Keratinocyte (primary cell): ENCODE measurements around the gene ST6GALNAC5. TPM values are rescaled to one million over a fixed set of nuclear protein-coding genes. Genes with fewer than 3 reads are reported as not detected.

Experiments
- DNase-seq: peaks from one replicate; pipeline ENCODE4 v3.0.0-alpha.2; 2011; ENCODE audit warnings: low read depth, missing footprints, low spot score
- FAIRE-seq: peaks from 2 replicates; lab custom pipeline; 2011; peaks lifted over from hg19 to GRCh38; lab: Jason Lieb, UNC
- H2AFZ ChIP-seq: 2 replicates; pipeline ENCODE4 v1.6.0; 2012; ENCODE audit warnings: low read length, control low read depth, inconsistent platforms; ENCODE audit not compliant: control insufficient read depth
- H3K27ac ChIP-seq: 2 replicates; pipeline ENCODE4 v1.5.1; 2011; ENCODE audit warnings: low read length; ENCODE audit not compliant: control insufficient read depth, insufficient read depth
- H3K27me3 ChIP-seq: 3 replicates; pipeline ENCODE4 v1.6.0; 2011; ENCODE audit warnings: low read length; ENCODE audit not compliant: control insufficient read depth, insufficient read depth; ENCODE audit errors: extremely low read depth
- H3K36me3 ChIP-seq, 2 experiments: 2 replicates in 1 of 2; 3 replicates in 1 of 2; pipeline ENCODE4 v1.5.1; 2011; ENCODE audit warnings: low read length in 2 of 2, mild to moderate bottlenecking in 1 of 2; ENCODE audit not compliant: control insufficient read depth in 2 of 2, insufficient read depth in 2 of 2; ENCODE audit errors: extremely low read depth in 1 of 2
- H3K4me1 ChIP-seq: 3 replicates; pipeline ENCODE4 v1.5.1; 2011; ENCODE audit warnings: low read length; ENCODE audit not compliant: control insufficient read depth, insufficient read depth; ENCODE audit errors: extremely low read depth
- H3K4me2 ChIP-seq: 3 replicates; pipeline ENCODE4 v1.6.0; 2011; ENCODE audit warnings: low read depth, low read length; ENCODE audit not compliant: control insufficient read depth, insufficient read depth; ENCODE audit errors: extremely low read depth
- H3K4me3 ChIP-seq, 3 experiments: fragments of 200-600 bp in 1 of 3; sonication (generic) in 1 of 3; 2 replicates in 2 of 3; 3 replicates in 1 of 3; pipeline ENCODE4 v1.5.1; 2011 to 2016; ENCODE audit warnings: low read length in 3 of 3, mild to moderate bottlenecking in 3 of 3, control low read depth in 2 of 3, inconsistent platforms in 1 of 3, low read depth in 1 of 3, mixed read lengths in 1 of 3, mixed run types in 1 of 3, moderate library complexity in 1 of 3; ENCODE audit not compliant: control insufficient read depth in 2 of 3, insufficient read depth in 2 of 3; ENCODE audit errors: extremely low read depth in 1 of 3
- H3K79me2 ChIP-seq: 2 replicates; pipeline ENCODE4 v1.6.0; 2012; ENCODE audit warnings: low read length; ENCODE audit not compliant: control insufficient read depth, insufficient read depth
- H3K9ac ChIP-seq: 3 replicates; pipeline ENCODE4 v1.6.0; 2011; ENCODE audit warnings: low read length; ENCODE audit not compliant: control insufficient read depth, insufficient read depth; ENCODE audit errors: extremely low read depth
- H3K9me1 ChIP-seq: 3 replicates; pipeline ENCODE4 v1.6.0; 2011; ENCODE audit warnings: low read length; ENCODE audit not compliant: control insufficient read depth, insufficient read depth; ENCODE audit errors: extremely low read depth
- H3K9me3 ChIP-seq: 2 replicates; pipeline ENCODE4 v1.5.1; 2012; ENCODE audit warnings: low read depth, low read length; ENCODE audit not compliant: control insufficient read depth
- H4K20me1 ChIP-seq: 3 replicates; pipeline ENCODE4 v1.6.0; 2011; ENCODE audit warnings: low read length; ENCODE audit not compliant: control insufficient read depth, insufficient read depth; ENCODE audit errors: extremely low read depth
- CTCF ChIP-seq, 3 experiments: IDR thresholded peaks in 1 of 3; conservative IDR thresholded peaks in 1 of 3; optimal IDR thresholded peaks in 1 of 3; 2 replicates in 2 of 3; 3 replicates in 1 of 3; pipeline versions ENCODE3 to v1.5.1; 2011; ENCODE audit warnings: low read length in 3 of 3, mild to moderate bottlenecking in 3 of 3, moderate library complexity in 2 of 3, control low read depth in 1 of 3, inconsistent platforms in 1 of 3; ENCODE audit not compliant: insufficient read depth in 2 of 3; ENCODE audit errors: extremely low read depth in 1 of 3
- EZH2 ChIP-seq: IDR thresholded peaks from one replicate; pipeline ENCODE4 v1.6.1; 2012; ENCODE audit warnings: inconsistent platforms, mild to moderate bottlenecking, low read length, moderate library complexity
- dilution Hi-C: fragments of 300-500 bp; cut with MboI; formaldehyde crosslinking; loops from one replicate; pipeline ENCODE4 v1.7.0; 2020; ENCODE audit warnings: low sequenced_read_pairs; ENCODE audit not compliant: extremely low pct_ligation_motif_present
- polyA plus RNA-seq, 5 experiments: library from polyadenylated mRNA; depleted of rRNA in 3 of 5; stranded (reverse) in 3 of 5; stranded (forward) in 1 of 5; unstranded in 1 of 5; fragments of >200 nt; gene quantifications; 1 replicate in 1 of 5; 2 replicates in 3 of 5; 3 replicates in 1 of 5; pipeline versions ENCODE4 v1.2.1 to v1.2.3, GENCODE V29; 2011 to 2012; ENCODE audit warnings: missing spikeins in 2 of 5, low read depth in 1 of 5, low replicate concordance in 1 of 5

The ST6GALNAC5 gene
- polyA plus RNA-seq, 1 donor (not counting 4 experiments of a cell fraction or from before 2014, with no cell fraction given): 12.8 TPM

GRCh38 chr1:76957961-76958360, 90.7 kb downstream of the ST6GALNAC5 start:
- Histone ChIP-seq H2AFZ (no peak overlapping the region), H3K79me2 (no peaks in the 10 kb centered on the region), H3K27me3 (no peaks in the 10 kb centered on the region), H3K4me2 (no peak overlapping the region), H3K27ac (no peak overlapping the region), H3K9me3 (no peaks in the 10 kb centered on the region), H3K9me1 (no peaks in the 10 kb centered on the region), H3K36me3 (no peaks in the 10 kb centered on the region), H3K9ac (no peak overlapping the region), H4K20me1 (no peaks in the 10 kb centered on the region), H3K4me1 (peaks cover 2% of the 10 kb centered on the region), H3K4me3 (no peak overlapping the region)
- dilution Hi-C loops: no loop called here
- FAIRE-seq: no peak
- no peak for DNase-seq
- no peak for TF ChIP-seq CTCF (optimal IDR thresholded peaks at IDR 0.05 in 1 of 3, IDR thresholded peaks at IDR 0.05 in 1 of 3, conservative IDR thresholded peaks at IDR 0.05 in 1 of 3; ENCODE audit: extremely low read depth in 1 of 3, insufficient read depth in 2 of 3, low read length in 3 of 3)

DNA sequence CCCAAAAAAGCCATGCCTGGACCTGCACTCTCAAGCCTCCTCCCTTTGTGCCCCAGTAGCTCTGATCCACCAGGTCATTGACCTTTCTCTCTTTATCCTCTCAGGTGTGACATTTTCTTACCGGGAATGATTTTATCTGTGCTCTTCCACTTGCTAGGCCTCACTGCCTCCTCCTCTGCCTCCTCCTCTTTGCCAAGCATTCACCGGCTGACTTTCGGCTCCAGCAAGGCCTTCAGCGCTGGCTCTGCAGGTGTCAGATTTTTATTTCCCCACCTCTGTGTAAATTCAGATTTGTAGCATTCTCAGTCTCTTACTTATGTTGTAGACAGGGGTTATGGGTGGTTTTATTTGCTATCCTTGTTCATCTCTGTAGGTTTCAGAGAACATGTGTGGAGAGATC, 91.5 kb downstream of the ST6GALNAC5 start:
- Histone ChIP-seq H3K9ac (no peak overlapping the region), H3K27me3 (no peaks in the 10 kb centered on the region), H3K4me2 (no peak overlapping the region), H3K79me2 (no peaks in the 10 kb centered on the region), H3K36me3 (no peaks in the 10 kb centered on the region), H2AFZ (no peak overlapping the region), H4K20me1 (no peaks in the 10 kb centered on the region), H3K27ac (no peak overlapping the region), H3K4me3 (no peak overlapping the region), H3K9me1 (no peaks in the 10 kb centered on the region), H3K9me3 (no peaks in the 10 kb centered on the region), H3K4me1 (peaks cover 2% of the 10 kb centered on the region)
- FAIRE-seq: no peak
- TF ChIP-seq CTCF (optimal IDR thresholded peaks at IDR 0.05 in 1 of 3, IDR thresholded peaks at IDR 0.05 in 1 of 3, conservative IDR thresholded peaks at IDR 0.05 in 1 of 3; ENCODE audit: extremely low read depth in 1 of 3, insufficient read depth in 2 of 3, low read length in 3 of 3): no peak
- no peak for TF ChIP-seq EZH2
- dilution Hi-C loops: no loop called here
- DNase-seq: no peak
